ENCODE data around the gene SMPD1. TPM values are rescaled to one million over a fixed set of nuclear protein-coding genes. Genes with fewer than 3 reads are reported as not detected.

The SMPD1 gene
- total and polyA plus RNA-seq, 9 of the 15 experiments (the other 6 are each of a cell fraction or from before 2014, with no cell fraction given), result 0.90 to 9.9 (median 5.2) TPM

GRCh38 chr11:6438979-6439571 lies 48.8 kb downstream of the SMPD1 start (continued):
- TF ChIP-seq REST (IDR thresholded peaks at IDR 0.05; ENCODE audit: borderline replicate concordance) (peak; percentile 44; the same call in 1 of the 2 replicates), REST (CRISPR knock-in tag; IDR thresholded peaks at IDR 0.05; ENCODE audit: low read depth) (no peak), ZNF384 (IDR thresholded peaks at IDR 0.05; ENCODE audit: low read depth, low read length) (peak; percentile 13; the same call in 1 of the 2 replicates), DEAF1 (CRISPR knock-in tag; IDR thresholded peaks at IDR 0.05) (0 out of 2 replicates have a peak, but pooled peaks have one; percentile 26), RAD21 (CRISPR knock-in tag; conservative IDR thresholded peaks at IDR 0.05 in 1 of 2, IDR thresholded peaks at IDR 0.05 in 1 of 2) (peak; percentile 48 to 74), SMC3 (conservative IDR thresholded peaks at IDR 0.05; ENCODE audit: insufficient read depth, low read depth, low read length) (peak; percentile 62; the same call in 1 of the 2 replicates), HOXB6 (CRISPR knock-in tag; IDR thresholded peaks at IDR 0.05; ENCODE audit: borderline replicate concordance) (no peak), PHF20 (IDR thresholded peaks at IDR 0.05; ENCODE audit: partially characterized antibody) (no peak), MED1 (CRISPR knock-in tag; IDR thresholded peaks at IDR 0.05; ENCODE audit: borderline replicate concordance) (no peak), SIN3A (IDR thresholded peaks at IDR 0.05; ENCODE audit: borderline replicate concordance in 2 of 2, control insufficient read depth in 1 of 2, low read depth in 2 of 2, low read length in 2 of 2) (no peak), PPARD (CRISPR knock-in tag; IDR thresholded peaks at IDR 0.05) (no peak), HMGXB4 (CRISPR knock-in tag; IDR thresholded peaks at IDR 0.05) (no peak), TEAD4 (IDR thresholded peaks at IDR 0.05; ENCODE audit: low read length) (0 out of 2 replicates have a peak, but pooled peaks have one; percentile 20), TEAD4 (CRISPR knock-in tag; IDR thresholded peaks at IDR 0.05; ENCODE audit: borderline replicate concordance) (no peak), TBL1XR1 (IDR thresholded peaks at IDR 0.05; ENCODE audit: low read length in 2 of 2) (no peak), FOXK2 (conservative IDR thresholded peaks at IDR 0.05 in 1 of 2, IDR thresholded peaks at IDR 0.05 in 1 of 2; ENCODE audit: low read depth in 2 of 2) (0 out of 4 replicates have a peak, but pooled peaks of 1 of the 2 experiments have one; percentile 16)

Measured in K562 (cell line).